SK-N-SH treated with all-trans-retinoic acid at 6 μM for 48 hours (cell line): Measurements from ENCODE around the gene TMEM156.

Experiments used
- ARNTL ChIP-seq: fragments of 450-650 bp; formaldehyde crosslinking; IDR thresholded peaks from 2 replicates; pipeline ENCODE4 v1.5.0; 2020; ENCODE audit warnings: low read depth, mild to moderate bottlenecking, moderate library complexity, borderline replicate concordance
- BACH2 ChIP-seq: fragments of 250-450 bp; sonication (Bioruptor Pico); IDR thresholded peaks from 2 replicates; pipeline ENCODE4 v1.9.0; 2021; ENCODE audit warnings: mild to moderate bottlenecking, borderline replicate concordance
- GLIS3 ChIP-seq: fragments of 250-450 bp; sonication (Bioruptor Pico); IDR thresholded peaks from 2 replicates; pipeline ENCODE4 v1.5.0; 2020; ENCODE audit warnings: mild to moderate bottlenecking, moderate library complexity
- ZFP3 ChIP-seq: fragments of 250-450 bp; sonication (Bioruptor Pico); IDR thresholded peaks from 2 replicates; pipeline ENCODE4 v1.5.0; 2020; ENCODE audit warnings: mild to moderate bottlenecking, moderate library complexity
- ZFP30 ChIP-seq: fragments of 450-650 bp; formaldehyde crosslinking; IDR thresholded peaks from 2 replicates; pipeline ENCODE4 v1.5.0; 2022; ENCODE audit warnings: mild to moderate bottlenecking, moderate library complexity
- TF ChIP-seq, protein P1 (sequence below): fragments of 250-450 bp; sonication (Bioruptor Pico); IDR thresholded peaks from 2 replicates; pipeline ENCODE4 v1.8.0; 2020; ENCODE audit warnings: mild to moderate bottlenecking, moderate library complexity, borderline replicate concordance
- TF ChIP-seq, protein P2 (sequence below): fragments of 250-450 bp; sonication (Bioruptor Pico); IDR thresholded peaks from 2 replicates; pipeline ENCODE4 v1.5.0; 2020; ENCODE audit warnings: mild to moderate bottlenecking, moderate library complexity

DNA sequence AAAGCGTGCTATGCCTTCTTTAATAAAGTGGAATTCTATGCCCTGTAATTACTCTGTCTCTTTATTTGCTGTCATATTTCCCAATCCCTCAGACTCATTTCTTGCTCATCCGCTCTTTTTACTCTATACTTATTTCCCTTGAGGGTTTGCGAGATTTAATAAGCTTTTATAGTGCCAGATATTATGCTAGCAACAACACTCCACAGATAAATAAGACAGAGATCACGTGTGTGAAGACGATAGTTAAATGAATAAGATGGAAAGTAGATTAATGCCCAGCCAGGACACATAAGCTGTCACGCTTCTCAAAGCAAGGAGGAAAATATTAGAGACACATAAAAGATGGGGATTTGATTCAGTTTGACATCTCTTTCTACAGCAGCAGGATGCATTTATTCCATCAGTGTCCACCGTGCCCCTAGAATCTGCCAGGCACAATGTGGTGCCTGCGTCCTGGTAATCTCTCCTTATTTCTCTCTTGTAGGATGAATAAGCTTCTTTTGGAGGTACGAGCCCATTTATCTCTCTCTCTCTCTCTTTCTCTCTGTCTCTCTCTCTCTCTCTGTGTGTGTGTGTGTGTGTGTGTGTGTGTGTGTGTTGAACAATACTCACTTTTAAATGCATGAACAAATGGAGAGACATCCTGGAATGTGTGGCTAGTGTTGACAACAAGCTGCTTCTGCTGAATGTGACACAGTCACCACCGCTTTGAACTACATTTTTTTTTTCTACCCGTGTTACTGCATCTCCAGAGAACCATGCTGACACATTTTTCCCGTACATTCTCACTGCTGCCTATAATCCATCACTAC, 48.2 kb downstream of the TMEM156 start:
- TF ChIP-seq ARNTL (CRISPR knock-in tag) = no peak
- no peak for TF ChIP-seq GLIS3 (CRISPR knock-in tag)
- TF ChIP-seq, protein P1, sequence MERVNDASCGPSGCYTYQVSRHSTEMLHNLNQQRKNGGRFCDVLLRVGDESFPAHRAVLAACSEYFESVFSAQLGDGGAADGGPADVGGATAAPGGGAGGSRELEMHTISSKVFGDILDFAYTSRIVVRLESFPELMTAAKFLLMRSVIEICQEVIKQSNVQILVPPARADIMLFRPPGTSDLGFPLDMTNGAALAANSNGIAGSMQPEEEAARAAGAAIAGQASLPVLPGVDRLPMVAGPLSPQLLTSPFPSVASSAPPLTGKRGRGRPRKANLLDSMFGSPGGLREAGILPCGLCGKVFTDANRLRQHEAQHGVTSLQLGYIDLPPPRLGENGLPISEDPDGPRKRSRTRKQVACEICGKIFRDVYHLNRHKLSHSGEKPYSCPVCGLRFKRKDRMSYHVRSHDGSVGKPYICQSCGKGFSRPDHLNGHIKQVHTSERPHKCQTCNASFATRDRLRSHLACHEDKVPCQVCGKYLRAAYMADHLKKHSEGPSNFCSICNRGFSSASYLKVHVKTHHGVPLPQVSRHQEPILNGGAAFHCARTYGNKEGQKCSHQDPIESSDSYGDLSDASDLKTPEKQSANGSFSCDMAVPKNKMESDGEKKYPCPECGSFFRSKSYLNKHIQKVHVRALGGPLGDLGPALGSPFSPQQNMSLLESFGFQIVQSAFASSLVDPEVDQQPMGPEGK (CRISPR knock-in tag) = no peak
- TF ChIP-seq ZFP30 (CRISPR knock-in tag) = no peak
- TF ChIP-seq BACH2 (CRISPR knock-in tag) = no peak
- no peak for TF ChIP-seq ZFP3 (CRISPR knock-in tag)
- TF ChIP-seq, protein P2, sequence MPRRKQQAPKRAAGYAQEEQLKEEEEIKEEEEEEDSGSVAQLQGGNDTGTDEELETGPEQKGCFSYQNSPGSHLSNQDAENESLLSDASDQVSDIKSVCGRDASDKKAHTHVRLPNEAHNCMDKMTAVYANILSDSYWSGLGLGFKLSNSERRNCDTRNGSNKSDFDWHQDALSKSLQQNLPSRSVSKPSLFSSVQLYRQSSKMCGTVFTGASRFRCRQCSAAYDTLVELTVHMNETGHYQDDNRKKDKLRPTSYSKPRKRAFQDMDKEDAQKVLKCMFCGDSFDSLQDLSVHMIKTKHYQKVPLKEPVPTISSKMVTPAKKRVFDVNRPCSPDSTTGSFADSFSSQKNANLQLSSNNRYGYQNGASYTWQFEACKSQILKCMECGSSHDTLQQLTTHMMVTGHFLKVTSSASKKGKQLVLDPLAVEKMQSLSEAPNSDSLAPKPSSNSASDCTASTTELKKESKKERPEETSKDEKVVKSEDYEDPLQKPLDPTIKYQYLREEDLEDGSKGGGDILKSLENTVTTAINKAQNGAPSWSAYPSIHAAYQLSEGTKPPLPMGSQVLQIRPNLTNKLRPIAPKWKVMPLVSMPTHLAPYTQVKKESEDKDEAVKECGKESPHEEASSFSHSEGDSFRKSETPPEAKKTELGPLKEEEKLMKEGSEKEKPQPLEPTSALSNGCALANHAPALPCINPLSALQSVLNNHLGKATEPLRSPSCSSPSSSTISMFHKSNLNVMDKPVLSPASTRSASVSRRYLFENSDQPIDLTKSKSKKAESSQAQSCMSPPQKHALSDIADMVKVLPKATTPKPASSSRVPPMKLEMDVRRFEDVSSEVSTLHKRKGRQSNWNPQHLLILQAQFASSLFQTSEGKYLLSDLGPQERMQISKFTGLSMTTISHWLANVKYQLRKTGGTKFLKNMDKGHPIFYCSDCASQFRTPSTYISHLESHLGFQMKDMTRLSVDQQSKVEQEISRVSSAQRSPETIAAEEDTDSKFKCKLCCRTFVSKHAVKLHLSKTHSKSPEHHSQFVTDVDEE (CRISPR knock-in tag) = no peak
